Stimulated activated CD4-positive, alpha-beta T cell treated with anti-CD3 and anti-CD28 coated beads, TNF-alpha, amount 100 ng/mL, for 24 hours (primary cell): ENCODE data around the gene MRPL20.
"Not testable (repeated sequence)": the region's sequence is repeated elsewhere in the genome, so short reads cannot be mapped to it uniquely, and the experiment has no call there.

Experiments
- DNase-seq, 3 experiments: peaks; one replicate each; pipeline ENCODE4 v3.0.0-alpha.2; 2020; ENCODE audit warnings: low read depth in 3 of 3

Gene MRPL20

DNA sequence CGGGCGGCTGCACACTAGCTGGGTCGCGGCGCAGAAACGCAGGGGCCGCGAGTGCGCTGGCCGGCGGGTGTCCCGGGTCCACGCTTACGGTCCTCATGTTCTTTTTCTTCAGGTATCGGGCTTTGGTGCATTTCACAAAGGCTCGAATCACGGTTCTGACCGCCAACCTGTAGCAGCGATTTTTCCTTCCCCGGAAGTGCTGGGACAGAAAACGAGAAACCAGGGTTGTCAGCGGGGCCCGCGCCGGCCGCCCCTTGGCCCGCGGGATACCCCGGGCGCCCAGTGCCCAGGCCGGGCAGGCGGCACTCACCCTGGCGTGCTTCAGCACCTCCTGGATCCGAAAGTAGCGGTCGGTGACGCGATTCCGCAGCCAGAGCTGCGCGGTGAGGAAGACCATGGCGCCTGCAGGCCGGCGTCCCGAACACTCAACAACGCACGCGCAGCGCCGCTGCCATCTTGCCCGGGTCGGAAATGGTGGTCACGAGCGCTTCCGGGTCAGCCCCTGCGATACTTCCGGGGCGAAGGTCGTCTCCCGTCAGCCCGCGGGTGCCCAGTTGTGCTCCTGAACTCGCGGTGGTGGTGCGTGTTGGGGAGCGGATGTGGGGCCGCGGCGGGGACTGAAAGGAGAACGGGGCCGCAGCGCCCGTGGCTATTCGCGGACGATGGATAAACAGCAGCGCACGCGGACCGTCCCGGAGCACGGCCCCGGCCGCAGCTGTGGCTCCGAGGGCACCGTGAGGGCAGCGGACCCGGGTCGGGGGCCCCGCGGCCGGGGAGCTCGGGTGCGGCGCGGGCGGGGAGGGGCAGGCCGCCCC, at the start of gene MRPL20:
Gene MRPL20 (minus strand): TSS at position 473 of the 815 bp plus-strand sequence. CDS start 76 bp downstream, at position 397.
- DNase-seq, result peak; percentile 93 to 95 (median 93)

DNA sequence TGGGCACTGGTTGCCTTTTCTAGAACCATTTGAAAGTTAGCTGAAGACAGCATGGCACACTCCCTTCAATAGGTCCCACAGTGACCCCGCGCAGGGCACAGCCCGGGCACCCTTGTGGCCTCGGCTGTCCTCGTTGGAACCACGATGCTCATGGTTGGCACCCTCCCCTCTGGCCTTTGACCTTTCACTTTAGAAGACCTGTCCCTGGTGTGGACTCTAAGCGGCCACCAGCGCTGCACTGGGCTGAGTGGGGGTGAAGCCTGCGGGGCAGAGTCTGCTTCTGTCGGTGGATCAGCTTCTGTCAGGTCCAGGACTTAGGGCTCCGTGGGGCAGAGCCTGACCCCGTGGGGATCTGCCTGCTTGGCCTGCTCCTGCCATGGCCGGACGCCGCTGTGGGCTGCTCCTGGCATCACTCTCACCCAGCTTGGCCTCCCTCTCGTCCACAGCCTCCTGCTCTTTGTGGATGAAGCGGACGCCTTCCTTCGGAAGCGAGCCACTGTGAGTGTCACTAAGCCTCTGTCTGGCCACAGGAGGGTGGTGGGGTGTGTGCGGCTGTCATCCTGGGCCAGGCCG, 49.7 kb upstream of the MRPL20 start:
- not testable (repeated sequence) for DNase-seq

DNA sequence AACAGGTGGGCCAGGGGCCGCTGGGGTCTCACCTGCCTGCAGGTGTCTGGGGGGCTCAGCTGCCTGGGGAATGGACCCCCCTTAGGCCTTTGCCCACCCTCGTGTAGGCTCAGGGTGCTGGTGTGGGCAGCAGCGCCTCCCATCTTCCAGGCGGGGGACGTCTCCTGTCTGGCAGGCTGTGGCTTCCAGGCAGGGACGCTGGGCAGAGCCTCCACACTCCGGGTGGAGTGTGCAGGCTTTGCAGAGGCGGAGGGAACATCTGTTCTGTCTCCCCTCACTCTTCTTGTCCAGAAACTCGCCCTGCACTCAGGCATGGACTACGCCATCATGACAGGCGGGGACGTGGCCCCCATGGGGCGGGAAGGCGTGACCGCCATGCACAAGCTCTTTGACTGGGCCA, 48.8 kb upstream of the MRPL20 start:
- DNase-seq, result not testable (repeated sequence)

DNA sequence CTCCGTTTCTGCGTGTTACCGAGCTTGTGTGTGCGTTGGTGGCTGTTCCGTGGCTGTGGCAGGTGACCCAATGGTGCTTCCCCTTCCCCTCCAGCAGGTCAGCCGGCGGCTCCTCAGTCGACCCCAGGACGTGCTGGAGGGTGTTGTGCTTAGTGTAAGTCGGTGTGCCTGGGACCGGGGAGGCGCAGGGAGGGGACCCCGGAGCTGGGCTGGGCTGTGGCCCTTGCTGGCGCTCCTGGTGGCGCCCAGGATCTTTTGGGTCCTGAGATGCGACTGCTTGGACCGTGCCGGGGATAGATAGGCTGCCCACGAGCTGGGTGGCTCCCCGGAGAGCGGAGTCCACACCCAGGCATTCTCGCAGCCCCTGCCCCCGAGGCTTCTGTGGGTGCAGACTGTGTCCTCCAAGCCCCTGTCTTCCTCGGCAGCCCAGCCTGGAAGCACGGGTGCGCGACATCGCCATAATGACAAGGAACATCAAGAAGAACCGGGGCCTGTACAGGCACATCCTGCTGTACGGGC, 48.3 kb upstream of the MRPL20 start:
- DNase-seq, result no peak

DNA sequence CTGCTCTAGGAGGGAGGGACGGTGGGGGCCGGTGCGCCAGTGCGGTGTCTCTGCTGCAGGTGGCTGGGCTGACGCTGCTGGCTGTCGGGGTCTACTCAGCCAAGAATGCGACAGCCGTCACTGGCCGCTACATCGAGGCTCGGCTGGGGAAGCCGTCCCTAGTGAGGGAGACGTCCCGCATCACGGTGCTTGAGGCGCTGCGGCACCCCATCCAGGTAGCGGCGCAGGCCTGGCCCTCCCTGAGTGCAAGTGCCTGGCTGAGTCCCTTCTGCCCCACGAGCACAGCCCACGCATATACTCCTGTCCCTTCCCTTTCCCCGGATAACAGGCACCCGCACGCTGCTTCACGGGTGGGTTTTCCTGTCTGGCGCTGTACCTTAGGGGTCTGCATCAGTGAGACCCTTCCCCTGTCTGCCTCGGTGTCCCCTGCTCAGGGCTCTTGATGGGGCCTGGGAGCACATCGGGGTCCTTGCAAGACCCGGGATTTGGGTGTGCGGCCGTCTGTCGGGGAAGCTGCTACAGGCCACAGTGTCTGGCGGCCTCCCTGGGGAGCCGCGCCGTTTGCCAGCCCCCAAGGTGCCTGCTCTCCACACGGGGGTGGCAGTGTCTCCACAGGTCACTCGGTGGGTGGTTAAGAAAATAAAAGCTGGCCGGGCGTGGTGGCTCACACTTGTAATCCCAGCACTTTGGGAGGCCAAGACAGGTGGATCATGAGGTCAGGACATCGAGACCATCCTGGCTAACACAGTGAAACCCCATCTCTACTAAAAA, 47.4 kb upstream of the MRPL20 start:
- not testable (repeated sequence) for DNase-seq

DNA sequence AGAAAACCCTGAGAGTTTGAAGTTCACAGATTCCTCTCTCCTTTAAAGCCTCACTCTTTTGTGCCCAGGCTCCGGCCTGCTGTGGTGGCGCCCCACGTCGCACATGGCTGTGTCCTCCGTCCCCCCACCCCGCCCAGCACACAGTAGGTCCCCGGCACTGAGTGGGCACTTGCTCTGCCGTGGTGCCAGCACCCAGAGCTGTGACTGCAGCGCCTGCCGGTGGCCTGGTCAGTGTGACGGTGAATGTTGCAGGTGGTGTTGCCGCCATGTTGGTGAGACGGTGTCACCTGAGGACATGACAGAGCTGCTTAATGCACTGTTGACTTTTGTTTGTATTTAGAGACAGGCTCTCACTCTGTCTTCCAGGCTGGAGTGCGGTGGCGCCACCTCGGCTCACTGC, 45.8 kb upstream of the MRPL20 start:
- no peak for DNase-seq

DNA sequence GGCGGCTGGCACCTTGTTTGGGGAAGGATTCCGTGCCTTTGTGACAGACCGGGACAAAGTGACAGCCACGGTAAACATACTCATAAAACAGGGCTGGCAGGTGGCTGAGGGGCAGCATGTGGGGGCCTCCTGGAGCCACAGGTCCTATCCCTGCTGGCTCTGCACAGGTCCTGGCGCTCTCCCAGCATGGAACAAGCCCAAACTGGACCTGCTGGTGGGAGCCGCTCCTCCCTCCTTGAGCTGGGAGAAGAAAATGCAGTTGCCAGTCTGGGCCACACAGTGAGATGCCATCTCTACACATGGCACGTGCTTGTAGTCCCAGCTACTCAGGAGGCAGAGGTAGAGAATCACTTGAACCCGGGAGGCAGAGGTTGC, 45.3 kb upstream of the MRPL20 start:
- not testable (repeated sequence) for DNase-seq

DNA sequence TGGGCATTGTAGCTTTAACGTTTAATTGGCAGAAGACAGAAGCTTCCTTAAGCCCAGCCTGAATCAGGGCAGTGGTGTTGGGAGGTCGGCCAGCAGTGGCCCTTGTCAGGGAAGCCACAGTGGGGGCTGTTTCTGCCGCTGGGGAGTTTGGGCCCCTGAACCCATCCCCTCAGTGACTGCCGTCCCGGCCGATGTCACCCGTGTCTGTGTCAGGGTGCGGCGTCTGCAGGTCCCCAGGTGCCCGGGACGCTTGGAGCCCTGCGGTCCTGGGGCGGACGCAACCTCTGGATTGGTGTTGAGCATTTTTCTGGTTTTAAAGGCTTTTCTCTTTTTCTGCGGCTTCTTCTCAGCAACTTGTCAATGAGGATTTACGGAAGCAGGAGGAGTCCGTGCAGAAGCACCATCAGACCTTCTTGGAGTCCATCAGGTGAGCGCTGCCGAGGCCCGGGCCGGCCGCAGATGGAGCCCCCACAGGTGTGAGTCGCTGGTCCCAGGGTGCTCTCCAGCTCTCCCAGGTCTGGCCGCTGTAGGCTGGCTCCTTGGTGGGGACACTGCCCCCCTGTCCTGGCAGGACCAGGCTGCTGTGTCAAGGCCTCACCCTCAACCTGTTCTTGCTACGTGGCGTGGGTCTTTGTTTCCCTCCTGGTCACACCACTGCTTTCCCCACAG, 44.7 kb upstream of the MRPL20 start:
- DNase-seq, result no peak

DNA sequence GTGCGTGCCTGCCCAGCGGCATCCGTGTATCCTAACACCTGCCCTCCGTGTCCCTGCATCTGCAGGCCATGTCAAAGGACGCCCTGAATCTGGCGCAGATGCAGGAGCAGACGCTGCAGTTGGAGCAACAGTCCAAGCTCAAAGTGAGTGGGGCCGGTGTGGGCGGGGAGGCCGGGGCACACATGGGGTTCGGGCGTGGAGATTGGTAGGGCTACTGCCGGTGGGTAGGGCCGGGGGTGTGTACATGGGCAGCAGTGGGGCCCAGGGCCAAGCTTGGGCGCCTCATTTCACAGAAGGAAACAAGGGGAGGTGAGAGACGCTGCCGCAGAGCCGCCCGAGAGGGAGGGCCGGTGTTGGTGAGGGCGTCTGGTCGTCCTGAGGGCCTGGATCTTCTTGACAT, 43.5 kb upstream of the MRPL20 start:
- not testable (repeated sequence) for DNase-seq

DNA sequence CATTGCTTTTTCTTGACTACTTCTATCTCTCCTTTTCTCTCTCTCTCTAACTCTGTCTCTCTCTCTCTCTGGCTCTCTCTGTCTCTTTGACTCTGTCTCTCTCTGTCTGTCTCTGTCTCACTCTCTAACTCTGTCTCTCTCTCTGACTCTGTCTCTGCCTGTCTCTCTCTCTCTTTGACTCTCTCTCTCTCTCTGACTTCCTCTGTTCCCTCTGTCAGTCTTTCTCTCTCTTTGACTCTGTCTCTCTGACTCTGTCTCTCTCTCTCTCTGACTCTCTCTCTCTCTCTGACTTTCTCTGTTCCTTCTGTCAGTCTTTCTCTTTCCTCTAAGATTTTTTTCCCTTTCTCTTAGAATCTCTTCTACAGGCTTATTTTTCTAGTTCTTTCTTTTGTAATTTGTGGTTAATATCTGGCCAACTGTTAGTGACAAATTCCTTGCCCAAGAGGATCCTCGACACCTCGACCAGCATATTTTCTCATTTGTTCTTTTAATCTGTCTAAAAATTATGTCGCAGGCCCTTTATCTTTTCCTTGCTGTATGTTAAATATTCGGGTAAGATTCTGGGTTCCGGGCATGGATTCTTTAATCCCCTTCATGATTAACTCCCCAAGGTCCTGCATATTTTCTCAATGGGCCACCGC, 42.1 kb upstream of the MRPL20 start, which contains the start of gene ATAD3C:
Gene ATAD3C (plus strand): TSS at position 591 of the 641 bp plus-strand sequence. CDS start 995 bp downstream, outside the sequence.
- DNase-seq, result no peak

DNA sequence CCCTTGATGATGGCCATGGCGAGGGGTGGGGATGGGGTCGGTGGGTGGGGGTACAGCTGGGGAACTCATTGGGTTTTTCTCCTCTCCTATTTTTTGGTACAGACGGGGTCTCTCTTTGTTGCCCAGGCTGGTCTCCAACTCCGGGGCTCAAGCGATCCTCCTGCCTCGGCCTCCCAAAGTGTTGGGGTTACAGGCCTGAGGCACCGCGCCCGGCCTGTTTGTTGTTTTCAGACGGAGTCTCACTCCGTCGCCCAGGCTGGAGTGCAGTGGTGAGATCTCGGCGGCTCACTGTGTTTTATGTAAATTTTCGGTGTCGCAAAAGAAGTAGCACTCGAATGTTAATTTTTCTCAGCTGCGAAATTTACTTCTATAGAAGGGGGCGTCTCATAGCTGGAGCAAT, 39.5 kb upstream of the MRPL20 start:
- not testable (repeated sequence) for DNase-seq

DNA sequence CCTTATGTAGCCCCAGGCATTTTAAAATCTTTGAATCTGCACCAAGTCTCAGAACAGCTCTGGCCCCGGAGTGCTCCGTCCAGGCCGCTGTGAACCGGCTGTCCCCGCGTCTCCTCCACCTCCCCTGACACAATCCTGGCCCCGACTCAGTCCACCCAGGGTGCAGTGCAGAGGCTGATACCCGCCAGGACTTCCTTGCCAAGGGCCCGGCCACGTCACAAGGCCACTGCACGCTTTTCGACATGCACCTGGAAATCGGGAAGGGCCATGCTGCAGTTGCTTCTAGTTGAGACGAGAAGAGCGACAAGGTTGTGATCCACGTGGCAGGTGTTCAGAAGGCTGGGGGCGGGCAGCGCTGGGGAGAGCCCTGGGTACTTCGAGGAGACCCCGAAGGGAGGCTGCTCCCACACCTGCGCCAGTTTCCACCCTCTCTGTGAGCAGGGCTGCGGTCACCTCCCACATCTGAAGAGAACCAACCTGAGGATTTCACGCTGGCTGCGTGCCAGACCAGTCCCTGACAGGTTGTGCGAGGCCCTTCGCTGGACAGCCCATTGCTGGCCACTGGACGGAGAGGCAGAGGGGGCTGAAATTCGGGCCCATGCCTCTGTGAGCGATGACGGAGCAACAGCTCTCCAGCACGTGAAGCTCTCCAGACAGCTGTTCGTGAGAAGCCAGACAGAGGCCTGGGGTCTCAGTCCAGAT, 35.1 kb upstream of the MRPL20 start:
- no peak for DNase-seq

DNA sequence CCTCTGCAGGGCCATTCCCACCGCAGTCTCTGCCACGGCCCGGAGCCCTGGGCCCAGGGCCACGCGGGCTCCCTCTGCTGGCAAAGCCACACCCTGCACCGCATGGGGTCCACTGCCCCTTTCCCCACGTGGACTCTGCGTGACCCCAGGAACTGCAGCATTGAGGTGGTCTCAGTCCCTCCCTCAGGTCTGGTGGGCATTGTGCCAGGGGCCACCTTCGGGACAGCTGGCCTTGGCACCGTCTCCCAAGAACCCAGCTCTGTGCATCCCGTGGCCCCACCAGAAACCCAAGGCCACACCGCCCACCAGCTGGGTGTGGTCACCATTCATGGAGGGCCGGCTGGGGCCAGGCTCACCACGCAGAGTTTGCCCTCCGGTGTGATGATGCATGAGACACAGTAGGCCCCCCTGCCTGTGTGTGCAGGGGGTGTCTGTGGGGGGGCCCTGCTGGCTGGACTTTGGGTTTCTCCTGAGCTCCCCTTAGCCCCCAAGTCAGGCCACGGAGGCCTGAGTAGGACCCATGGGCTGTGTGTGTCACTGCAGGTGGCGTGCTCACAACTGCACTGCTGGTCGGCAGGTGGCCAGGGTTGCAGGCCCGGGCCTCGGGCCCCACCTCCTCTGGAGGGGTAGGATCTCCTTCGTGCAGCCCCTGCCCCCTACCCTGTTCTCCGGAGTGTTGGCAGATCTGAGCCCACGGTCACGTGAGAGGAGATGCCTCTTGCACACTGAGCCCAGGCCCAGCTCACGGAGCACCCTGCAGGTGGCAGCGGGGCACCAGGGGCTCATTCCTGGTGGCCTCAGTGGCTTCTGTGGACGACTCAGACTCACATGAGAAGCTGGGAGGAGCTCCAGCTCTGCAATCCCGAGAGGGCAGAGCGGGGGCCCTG, 34.2 kb upstream of the MRPL20 start:
- DNase-seq, result peak; percentile 22 to 64 (median 35)

DNA sequence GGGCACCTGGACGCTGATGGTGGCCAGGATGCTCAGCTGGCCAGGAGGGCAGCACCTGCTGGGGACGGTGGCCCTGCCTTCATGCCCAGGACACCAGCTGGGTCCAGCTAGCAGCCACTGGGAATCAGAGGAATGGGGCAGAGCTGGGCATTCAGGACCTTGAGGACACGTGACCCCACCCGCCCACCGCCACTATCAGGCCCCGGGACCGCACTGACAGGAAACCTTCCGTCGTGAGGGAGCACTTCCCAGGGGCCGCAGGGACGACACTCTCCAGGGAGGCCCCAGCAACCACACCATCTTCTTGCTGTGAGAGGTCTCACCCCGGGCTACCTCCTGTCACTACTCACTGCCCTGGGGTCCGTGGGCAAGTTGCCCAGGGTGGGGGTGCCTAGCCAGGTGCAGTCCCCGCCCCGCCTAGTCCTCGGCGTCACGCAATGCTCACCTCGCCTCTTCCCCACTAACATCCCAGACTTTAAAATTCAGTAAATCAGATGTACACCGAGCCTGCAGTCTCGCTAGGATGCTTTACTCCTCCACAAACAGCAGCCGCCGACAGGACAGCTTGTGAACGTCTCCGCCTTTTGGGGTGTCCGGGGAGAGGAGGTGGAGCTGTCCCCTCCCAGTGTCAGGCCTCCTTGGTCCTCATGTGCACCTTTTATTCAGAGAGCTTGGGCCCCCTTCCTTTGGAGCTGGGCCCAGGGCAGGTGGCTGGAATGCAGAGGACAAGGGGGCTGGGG, 33.3 kb upstream of the MRPL20 start:
- no peak for DNase-seq

DNA sequence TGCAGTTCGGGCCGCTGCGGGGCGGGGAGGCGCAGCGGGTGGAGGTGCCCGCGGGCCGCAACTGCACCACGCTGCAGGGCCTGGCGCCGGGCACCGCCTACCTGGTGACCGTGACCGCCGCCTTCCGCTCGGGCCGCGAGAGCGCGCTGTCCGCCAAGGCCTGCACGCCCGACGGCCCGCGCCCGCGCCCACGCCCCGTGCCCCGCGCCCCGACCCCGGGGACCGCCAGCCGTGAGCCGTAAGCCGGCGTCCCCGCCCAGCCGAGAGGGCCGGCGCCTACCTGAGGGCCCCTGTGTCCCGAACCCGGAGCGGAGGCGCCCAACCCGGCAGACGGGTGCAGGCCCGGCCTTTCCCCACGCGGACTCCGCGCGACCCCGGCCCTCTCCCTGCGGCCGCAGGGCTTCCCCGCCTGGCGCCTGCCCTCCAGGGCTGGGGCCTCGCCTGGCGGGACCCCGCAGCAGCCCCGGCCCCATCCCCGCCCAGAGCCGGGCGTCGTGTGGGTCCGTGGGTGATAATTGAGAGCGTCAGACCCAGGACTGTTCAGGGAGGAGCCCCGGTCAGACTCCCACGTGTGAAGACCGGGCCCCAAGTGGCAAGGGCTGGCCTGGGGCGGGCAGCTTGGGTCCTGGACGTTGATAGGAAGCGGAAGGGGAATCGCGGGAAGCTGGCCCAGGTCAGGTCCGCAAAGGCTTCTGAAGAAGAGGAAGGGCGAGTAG, 32.6 kb upstream of the MRPL20 start:
- DNase-seq, result no peak

DNA sequence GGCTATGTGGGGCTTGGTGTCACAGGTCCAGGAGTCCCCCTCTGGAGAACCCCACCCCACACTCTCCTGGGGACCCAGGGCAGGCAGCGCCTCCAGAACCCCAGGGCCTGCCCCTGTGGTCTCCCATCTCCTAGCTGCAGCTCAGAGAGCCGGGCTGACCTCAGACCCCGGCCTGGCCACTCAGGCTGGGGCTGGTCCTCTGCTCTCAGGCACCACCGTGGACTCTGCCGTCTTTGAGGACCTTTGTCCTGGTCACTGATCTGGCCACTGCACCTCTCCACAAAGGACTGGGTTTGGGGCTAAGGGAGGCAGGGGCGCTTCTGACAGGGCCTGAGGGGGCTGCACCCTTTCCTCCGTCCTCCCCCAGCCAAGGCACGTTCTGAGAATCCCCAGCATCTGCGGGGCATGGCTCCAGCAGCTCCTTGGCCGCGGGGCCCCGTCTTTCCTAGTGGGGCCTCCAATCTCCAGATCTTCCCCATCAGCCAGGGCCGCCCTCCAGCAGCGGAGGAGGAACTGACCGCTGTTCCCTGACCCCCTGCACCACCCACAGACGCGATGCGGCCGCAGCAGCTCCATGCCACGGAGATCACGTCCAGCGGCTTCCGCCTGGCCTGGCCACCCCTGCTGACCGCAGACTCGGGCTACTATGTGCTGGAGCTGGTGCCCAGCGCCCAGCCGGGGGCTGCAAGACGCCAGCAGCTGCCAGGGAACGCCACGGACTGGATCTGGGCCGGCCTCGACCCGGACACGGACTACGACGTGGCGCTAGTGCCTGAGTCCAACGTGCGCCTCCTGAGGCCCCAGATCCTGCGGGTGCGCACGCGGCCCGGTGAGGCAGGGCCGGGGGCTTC, 31.7 kb upstream of the MRPL20 start:
- DNase-seq, result no peak

DNA sequence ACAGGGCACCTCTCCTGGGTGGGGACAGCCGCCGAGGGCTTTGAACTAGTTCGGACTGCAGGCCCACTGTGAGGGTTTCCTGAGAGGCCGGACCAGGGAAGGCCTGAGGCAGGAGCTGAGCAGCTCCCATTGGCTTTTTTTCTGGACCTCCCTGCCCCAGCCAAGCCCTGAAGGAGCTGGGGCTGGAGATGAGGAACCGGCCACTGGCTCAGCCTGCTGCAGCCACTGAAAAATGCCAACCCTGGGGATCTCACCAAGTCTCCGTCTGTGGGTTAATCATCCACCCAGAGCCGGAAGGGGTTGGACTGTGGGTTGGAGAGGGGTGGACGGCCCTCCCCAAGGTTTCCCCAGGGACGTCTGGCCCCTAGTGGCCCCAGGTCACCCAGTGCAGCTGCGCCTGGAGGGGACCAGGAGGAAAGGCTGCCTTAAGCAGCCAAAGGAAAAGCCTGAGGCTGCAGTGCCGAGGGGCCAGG, 30.8 kb upstream of the MRPL20 start:
- DNase-seq, result no peak
